GM12892 (cell line): ENCODE measurements around the gene RHNO1.
A peak's percentile ranks its signal among the peaks of the same experiment; 100 is the strongest.

Experiments used
- POLR2A ChIP-seq: IDR thresholded peaks from 2 replicates; pipeline ENCODE4 v1.6.1; 2011; ENCODE audit warnings: low read depth, low read length, control low read depth
- POLR2AphosphoS5 ChIP-seq: IDR thresholded peaks from 2 replicates; pipeline ENCODE4 v1.6.1; 2011; ENCODE audit warnings: low read depth, low read length, control low read depth
- TAF1 ChIP-seq: IDR thresholded peaks from 2 replicates; pipeline ENCODE4 v1.6.1; 2011; ENCODE audit warnings: low read depth, mild to moderate bottlenecking, control low read depth, low read length, borderline replicate concordance

DNA sequence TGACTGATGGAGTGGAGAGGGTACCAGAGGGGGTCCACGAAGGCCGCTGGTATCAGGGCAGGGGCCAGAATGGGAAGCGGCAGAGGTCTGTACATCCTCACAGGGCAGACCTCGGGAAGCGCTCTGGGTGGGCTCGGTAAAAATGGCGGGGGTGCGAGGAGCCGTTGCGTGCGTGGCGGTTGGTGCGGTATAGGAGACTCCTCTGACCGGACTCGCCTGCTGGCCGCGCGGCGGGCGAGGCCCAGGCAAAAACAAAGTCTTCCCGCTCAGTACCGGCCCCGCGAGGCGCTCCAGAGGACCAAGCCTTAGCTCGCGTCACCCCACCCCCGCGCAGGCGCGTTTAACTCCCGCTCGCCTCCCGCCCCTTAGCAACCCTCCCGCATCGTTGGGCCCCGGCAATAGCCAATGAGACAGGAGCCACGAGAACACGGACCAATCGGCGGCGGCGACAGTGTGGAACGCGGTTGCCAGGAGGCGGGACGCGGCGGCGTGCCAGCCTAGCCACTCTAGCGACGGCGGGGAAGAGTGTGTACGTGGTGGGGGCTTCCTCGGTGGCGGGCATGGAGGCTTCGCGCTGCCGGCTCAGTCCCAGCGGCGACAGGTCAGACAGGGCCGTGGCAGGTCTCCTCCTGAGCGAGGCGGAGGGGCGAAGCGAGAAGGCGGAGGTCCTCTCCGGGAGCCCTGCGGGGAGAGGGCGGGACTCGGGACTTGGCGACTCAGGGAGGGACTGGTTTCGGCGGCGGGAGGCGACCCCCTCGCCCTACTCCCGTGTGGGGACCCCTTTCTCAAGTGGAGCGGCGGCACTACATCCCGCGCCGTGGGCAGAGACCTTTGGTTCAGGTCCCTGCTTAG, 13.6 kb downstream of the RHNO1 start, which contains the start of gene TULP3:
- peak; percentile 62; the same call in 1 of the 2 replicates for TF ChIP-seq POLR2A
- no peak for TF ChIP-seq POLR2AphosphoS5
- no peak for TF ChIP-seq TAF1
